ENCODE data around the gene PSG6.
"Not testable (repeated sequence)": the region's sequence is repeated elsewhere in the genome, so short reads cannot be mapped to it uniquely, and the experiment has no call there.

PSG6 gene

GRCh38 chr19:42917634-42918033 lies at the start of gene PSG6:
PSG6 (minus strand) TSS chr19:42917894; CDS start chr19:42917792, 102 bp downstream.
- not testable (repeated sequence) for DNase-seq (ENCODE audit: low read depth)

- no peak for DNase-seq (ENCODE audit: low read depth)
Measured at GRCh38 chr19:42965176-42965575, 47.5 kb upstream of the PSG6 start.

GRCh38 chr19:42961119-42961518 lies 43.4 kb upstream of the PSG6 start:
- no peak for DNase-seq (ENCODE audit: low read depth)

GRCh38 chr19:42952126-42952525 lies 34.4 kb upstream of the PSG6 start:
- DNase-seq (ENCODE audit: low read depth): not testable (repeated sequence)

GRCh38 chr19:42951476-42951875 lies 33.8 kb upstream of the PSG6 start:
- not testable (repeated sequence) for DNase-seq (ENCODE audit: low read depth)

- no peak for DNase-seq (ENCODE audit: low read depth)
Measured at GRCh38 chr19:42942187-42942789, 24.6 kb upstream of the PSG6 start.

- DNase-seq (ENCODE audit: low read depth): not testable (repeated sequence)
Measured at GRCh38 chr19:42937107-42937506, 19.4 kb upstream of the PSG6 start, which contains the start of gene PSG7. PSG7 (minus strand) TSS chr19:42937207; CDS start chr19:42937076, 131 bp downstream.

GRCh38 chr19:42934726-42935125 lies 17.0 kb upstream of the PSG6 start:
- not testable (repeated sequence) for DNase-seq (ENCODE audit: low read depth)

GRCh38 chr19:42934183-42934582 lies 16.5 kb upstream of the PSG6 start:
- not testable (repeated sequence) for DNase-seq (ENCODE audit: low read depth)

GRCh38 chr19:42933412-42933811 lies 15.7 kb upstream of the PSG6 start:
- not testable (repeated sequence) for DNase-seq (ENCODE audit: low read depth)

- DNase-seq (ENCODE audit: low read depth): not testable (repeated sequence)
Measured at GRCh38 chr19:42932485-42933101, 14.9 kb upstream of the PSG6 start.

- not testable (repeated sequence) for DNase-seq (ENCODE audit: low read depth)
Measured at GRCh38 chr19:42930214-42930613, 12.5 kb upstream of the PSG6 start.

- no peak for DNase-seq (ENCODE audit: low read depth)
Measured at GRCh38 chr19:42928896-42929295, 11.2 kb upstream of the PSG6 start.

- no peak for DNase-seq (ENCODE audit: low read depth)
Measured at GRCh38 chr19:42926781-42927180, 9.1 kb upstream of the PSG6 start.

GRCh38 chr19:42923106-42923505 lies 5.4 kb upstream of the PSG6 start:
- not testable (repeated sequence) for DNase-seq (ENCODE audit: low read depth)

GRCh38 chr19:42920971-42921370 lies 3.3 kb upstream of the PSG6 start:
- not testable (repeated sequence) for DNase-seq (ENCODE audit: low read depth)

GRCh38 chr19:42919757-42920079 lies 2.0 kb upstream of the PSG6 start:
- DNase-seq (ENCODE audit: low read depth): no peak

GRCh38 chr19:42919070-42919756 lies 1.5 kb upstream of the PSG6 start:
- DNase-seq (ENCODE audit: low read depth): not testable (repeated sequence)

- not testable (repeated sequence) for DNase-seq (ENCODE audit: low read depth)
Measured at GRCh38 chr19:42918377-42919069, 829 bp upstream of the PSG6 start.

GRCh38 chr19:42916931-42917330 lies 763 bp downstream of the PSG6 start:
- DNase-seq (ENCODE audit: low read depth): not testable (repeated sequence)

- not testable (repeated sequence) for DNase-seq (ENCODE audit: low read depth)
Measured at GRCh38 chr19:42913516-42913915, 4.2 kb downstream of the PSG6 start.

- DNase-seq (ENCODE audit: low read depth): not testable (repeated sequence)
Measured at GRCh38 chr19:42912941-42913340, 4.8 kb downstream of the PSG6 start.

GRCh38 chr19:42911731-42912130 lies 6.0 kb downstream of the PSG6 start:
- not testable (repeated sequence) for DNase-seq (ENCODE audit: low read depth)
